Neural progenitor cell (in vitro differentiated cells): Measurements from ENCODE around the gene SLC9C1.

Experiments used
- EZH2 ChIP-seq: fragments of 200-600 bp; sonication (generic); IDR thresholded peaks from 2 replicates; pipeline ENCODE4 v1.6.1; 2017; ENCODE audit warnings: antibody characterized with exemption, mild to moderate bottlenecking, moderate library complexity
- TF ChIP-seq, protein P1 (sequence below): fragments of 200-600 bp; sonication (generic); IDR thresholded peaks from 2 replicates; pipeline ENCODE4 v1.5.1; 2017; ENCODE audit warnings: antibody characterized with exemption, mild to moderate bottlenecking

DNA sequence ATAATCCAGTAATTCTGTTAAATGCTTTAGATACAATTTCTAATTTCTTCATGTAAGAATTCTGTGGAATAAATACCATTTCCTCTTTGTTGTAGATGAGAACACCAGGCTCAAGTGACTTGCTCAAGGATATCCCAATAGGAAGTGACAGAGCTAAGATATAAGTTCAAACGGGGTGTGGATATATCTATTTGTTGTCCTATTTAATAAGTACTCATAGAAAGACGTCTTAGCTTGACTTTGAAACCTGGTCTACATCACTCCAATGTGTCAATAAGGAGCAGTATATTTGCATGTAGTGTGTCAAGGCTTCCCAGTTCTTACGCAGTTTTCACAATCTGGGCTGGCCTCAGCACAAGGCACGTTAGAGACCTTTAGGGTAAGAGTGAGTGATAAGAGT, 156.2 kb downstream of the SLC9C1 start:
- TF ChIP-seq, protein P1, sequence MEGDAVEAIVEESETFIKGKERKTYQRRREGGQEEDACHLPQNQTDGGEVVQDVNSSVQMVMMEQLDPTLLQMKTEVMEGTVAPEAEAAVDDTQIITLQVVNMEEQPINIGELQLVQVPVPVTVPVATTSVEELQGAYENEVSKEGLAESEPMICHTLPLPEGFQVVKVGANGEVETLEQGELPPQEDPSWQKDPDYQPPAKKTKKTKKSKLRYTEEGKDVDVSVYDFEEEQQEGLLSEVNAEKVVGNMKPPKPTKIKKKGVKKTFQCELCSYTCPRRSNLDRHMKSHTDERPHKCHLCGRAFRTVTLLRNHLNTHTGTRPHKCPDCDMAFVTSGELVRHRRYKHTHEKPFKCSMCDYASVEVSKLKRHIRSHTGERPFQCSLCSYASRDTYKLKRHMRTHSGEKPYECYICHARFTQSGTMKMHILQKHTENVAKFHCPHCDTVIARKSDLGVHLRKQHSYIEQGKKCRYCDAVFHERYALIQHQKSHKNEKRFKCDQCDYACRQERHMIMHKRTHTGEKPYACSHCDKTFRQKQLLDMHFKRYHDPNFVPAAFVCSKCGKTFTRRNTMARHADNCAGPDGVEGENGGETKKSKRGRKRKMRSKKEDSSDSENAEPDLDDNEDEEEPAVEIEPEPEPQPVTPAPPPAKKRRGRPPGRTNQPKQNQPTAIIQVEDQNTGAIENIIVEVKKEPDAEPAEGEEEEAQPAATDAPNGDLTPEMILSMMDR = no peak
- TF ChIP-seq EZH2 = no peak
